A549 (cell line): ENCODE measurements around the gene AHSP.

Source experiments
- CTCF ChIP-seq: fragments of >200 bp; sonication (Bioruptor Twin); formaldehyde crosslinking; IDR thresholded peaks from 3 replicates; pipeline ENCODE4 v1.5.1; 2016
- NFE2L2 ChIP-seq: fragments of 150-350 bp; conservative IDR thresholded peaks from 2 replicates; pipeline ENCODE4 v1.6.1; 2014; ENCODE audit warnings: low read length
- SREBF2 ChIP-seq: fragments of 450-650 bp; IDR thresholded peaks from 2 replicates; pipeline ENCODE4 v1.6.1; 2014; ENCODE audit warnings: mild to moderate bottlenecking, moderate library complexity

GRCh38 chr16:31485571-31485970 lies 42.1 kb upstream of the AHSP start:
- TF ChIP-seq NFE2L2, result no peak
- TF ChIP-seq SREBF2, result no peak
- no peak for TF ChIP-seq CTCF
